Skeletal muscle cell (primary cell): ENCODE measurements around the gene QSOX2.

ENCODE experiments used
- DNase-seq: peaks from one replicate; pipeline ENCODE4 v3.0.0-alpha.2; 2010; ENCODE audit warnings: low read depth
- H3K4me3 ChIP-seq: 2 replicates; pipeline ENCODE4 v1.5.1; 2011; ENCODE audit warnings: low read depth, mild to moderate bottlenecking, control low read depth, low read length, moderate library complexity

QSOX2 gene

DNA sequence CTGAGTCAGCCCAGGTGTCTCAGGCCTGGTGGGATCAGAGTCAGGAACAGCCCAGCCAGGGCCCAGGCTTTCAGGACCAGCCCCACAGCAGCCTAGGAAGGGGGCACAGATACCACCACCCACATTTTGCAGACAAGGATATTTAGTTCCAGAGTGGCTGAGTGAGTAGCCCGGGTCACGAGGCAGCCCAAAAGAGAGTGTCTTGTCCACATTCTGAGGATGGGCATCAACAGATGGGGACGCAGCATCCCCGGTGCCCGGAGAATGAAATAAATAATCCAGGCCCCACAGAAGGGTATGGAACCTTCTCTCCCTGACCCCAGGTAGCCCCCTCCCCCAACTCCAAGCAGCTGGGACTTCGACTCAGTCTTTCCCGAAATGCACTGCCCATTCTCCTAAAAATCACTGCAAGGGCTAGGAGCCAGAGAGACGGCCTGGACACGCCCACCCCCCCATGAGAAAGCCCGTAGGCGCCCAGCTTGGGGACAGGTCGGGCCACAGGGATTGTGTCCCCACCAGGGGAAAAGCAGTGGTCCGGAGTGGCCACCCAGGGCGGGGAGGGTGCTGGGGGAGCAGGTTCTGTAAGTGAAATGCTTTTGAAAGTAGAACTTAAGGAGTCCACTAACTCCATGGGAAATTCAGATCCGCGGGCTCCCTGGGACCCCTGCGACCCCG lies 47.5 kb downstream of the QSOX2 start:
- no peak overlapping the region for H3K4me3 ChIP-seq
- no peak for DNase-seq

GRCh38 chr9:136197084-136197875 lies 48.3 kb downstream of the QSOX2 start:
- no peak overlapping the region for H3K4me3 ChIP-seq
- no peak for DNase-seq

DNA sequence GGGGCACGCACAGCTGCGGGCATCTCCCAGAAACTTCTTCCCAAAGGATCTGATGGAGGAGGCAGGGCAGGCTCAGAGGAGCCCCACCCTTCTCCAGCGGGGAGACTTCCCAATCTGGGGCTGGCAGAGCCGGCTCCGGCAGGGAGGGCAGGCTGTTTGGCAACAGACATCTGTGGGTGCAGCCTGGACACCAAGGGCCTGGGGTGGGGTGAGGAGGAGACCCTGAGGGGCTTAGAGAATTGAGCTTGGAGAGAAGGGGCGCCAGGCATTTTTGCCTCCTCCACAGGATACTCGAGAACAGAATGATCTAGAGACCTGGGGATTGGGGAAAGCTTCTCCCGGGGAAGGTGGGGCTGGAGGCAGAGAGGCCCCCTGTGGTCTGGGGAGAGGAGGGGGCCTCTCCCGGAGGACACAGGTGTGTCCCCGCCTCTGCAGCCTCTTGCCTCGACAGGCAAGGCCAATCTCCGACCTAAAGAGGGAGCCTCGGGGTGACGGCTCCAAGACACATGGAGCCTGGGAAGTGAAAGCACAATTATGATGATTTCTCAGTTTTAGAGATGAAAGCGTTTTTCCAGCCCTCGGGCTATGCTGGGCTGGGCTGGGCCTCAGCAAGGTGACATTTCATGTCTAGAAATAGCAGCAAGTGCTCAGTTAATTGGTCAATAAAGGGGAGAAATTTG lies 49.1 kb downstream of the QSOX2 start:
- H3K4me3 ChIP-seq = no peak overlapping the region
- DNase-seq = no peak

DNA sequence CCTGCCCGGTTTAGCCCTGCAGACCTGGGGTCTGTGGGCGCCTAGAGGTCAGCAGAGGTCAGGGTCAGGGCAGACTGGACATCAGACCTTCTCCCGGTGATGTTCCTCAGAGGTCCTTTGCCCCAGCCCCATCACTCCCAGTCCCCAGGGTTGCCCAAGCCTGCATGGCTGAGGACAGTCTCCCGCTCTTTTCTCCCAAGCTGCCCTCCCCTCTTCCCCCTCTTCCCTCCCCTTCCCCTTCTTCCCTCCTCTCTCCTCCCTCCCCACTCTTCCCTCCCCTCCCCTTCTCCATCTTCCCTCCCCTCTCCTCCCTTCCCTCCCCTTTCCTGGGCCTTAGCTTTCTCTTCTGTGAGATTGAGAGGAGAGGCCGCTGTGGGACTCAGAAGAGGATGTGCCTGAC lies 51.1 kb downstream of the QSOX2 start:
- DNase-seq = no peak
- no peak overlapping the region for H3K4me3 ChIP-seq

DNA sequence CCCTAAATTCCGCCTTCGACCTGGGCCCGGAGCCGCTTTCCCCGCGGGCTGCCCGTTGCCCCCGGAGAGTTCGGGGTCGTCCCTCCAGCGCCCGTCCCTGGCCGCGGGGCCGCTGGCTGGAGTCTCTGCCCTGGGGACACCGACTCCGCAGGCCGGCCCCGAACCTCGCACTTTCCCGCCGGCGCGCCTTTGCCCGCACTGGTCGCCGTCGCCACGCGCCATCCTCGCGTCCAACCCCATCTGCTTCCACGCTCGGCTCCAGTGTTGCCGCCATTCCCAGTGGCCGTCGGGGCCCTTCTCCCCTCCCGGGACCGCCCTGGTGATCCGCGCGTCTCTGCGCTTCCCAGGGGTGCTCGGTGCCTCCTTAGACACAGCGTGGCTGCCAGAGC lies 51.7 kb downstream of the QSOX2 start:
- DNase-seq = no peak
- H3K4me3 ChIP-seq = no peak overlapping the region

DNA sequence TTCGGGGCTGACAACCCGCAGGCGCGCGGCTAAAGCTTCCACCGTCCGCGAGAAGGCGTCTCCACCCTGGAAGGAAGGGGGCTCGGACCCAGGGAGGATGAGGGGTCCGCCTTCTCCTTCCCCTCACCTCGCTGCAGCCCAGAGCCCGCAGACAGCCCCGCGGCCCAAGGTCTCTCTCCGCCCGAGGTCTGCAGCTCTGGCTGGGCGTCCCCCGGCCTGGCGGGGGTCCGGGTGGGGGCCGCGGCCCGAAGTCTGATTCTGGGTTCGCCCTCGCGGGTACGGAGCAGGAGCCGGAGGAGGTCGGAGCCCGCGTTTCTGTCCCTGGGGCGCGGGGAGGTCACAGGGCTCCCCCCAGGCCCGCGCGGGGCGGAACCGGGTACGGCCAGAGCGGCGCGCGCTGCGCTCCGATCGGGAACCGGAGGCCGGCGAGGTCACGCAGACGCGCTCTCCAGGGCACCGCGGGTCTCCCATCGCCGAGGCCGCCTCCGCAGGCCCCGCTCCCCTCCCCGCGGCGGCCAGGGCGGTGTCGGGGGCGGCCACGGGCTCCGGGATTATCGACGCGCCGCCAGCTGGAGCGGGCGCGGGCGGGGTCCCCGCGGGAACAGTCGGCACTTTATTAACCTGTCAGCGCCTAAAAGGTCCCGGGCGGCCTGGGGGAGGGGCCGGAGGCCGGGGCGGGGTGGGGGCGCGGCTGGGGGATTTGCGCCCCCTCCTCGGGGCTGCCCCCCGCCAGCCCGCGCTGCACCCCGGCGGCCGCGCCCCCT lies 52.3 kb downstream of the QSOX2 start:
- no peak for DNase-seq

DNA sequence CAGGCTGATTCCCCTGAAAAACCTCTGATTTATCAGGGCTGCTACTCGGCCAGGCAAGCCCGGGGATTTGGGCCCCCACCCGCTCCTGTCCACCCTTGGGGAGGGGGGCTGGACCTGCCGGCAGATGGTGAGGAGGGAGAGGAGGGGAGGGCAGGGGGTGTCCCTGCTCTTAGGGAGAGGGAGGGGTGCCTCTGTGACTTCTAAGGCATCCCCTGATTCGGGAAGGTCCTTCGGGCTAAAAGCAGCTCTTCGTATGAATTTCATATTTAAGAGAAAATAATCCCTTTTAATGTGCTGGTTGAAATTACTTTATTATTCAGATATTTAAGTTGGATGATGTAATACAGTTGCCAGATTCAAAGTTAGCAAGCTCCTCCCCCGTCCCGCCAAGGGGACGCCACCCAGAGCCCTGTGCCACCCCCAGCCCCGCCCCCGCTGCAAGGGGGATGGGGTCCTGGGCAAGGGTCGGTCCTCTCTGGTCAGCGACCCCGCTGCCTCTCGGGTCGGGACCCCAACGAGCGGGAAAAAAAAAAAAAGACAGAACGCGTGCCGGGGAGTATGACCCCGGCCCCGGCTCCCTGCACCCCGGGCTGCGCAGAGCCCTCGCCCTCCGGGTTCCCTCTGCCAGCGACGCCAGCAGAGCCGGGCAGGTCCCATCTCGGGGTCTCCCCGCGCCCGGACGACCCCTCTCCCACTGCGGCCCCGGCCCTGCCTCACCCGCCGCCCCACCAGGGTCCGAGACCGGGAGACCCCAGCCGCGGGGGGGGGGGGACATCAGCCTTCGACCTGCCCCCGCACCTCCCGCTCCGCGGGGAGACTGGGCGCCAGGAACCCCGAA lies 53.1 kb downstream of the QSOX2 start:
- peak overlapping the region; percentile 15 for H3K4me3 ChIP-seq
- no peak for DNase-seq

More for the DNA sequence above, 52.3 kb downstream of the QSOX2 start:
- H3K4me3 ChIP-seq = no peak overlapping the region

DNA sequence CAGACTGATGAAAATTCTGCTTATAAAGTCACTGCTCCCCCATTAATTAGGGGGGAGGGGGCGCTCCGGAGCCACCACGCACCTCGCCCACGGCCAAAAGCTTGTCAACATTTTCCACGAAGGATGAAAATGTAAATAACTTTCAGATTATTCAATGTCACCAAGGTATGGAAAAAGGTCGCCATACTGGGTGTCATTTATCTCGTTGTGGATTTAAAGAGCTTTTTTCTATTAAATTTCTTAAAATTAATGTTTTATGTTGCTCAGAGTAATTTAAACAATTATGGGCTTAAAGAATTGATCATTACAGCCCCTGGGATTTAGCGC lies 53.7 kb downstream of the QSOX2 start:
- H3K4me3 ChIP-seq = no peak overlapping the region
- DNase-seq = no peak

DNA sequence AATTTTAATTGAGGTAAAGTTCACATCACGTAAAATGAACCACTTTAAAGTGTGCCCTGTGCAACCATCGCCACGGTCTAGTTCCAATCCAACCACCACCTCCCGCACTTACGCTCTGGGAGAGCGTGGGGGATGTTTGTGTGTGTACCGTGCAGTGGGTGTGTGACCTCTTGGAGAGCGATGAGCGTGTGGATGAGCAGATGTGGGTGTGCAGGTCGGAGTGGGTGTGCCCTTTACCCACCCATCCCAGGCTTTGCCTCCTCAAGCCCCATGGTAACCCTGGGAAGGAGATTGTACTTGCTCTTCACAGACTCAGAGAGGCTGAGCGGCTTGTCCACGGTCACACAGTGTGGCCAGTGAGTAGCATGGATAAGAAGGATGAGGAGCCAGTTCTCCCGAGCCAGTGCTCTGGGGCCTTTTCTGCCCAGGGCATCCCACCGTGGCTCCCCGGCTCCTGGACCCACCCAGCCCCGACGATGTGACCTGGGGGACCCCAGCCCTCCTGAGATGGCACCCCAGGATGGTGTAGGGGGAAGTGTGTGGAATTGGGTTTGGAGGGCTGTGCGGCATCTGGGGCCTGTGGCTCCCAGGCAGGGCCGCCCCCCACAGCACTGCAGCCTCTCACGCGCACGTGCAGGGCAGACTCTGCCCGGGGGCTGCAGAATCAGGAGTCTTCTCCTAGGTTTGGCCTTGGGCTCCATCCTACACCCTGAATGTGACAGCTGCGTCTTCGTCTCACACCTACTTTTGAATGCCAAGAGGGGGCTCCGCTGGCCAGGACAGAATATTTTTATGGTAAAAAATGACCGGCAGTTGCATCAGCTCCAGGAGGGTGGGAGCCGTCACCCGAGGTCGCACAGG lies 54.3 kb downstream of the QSOX2 start:
- H3K4me3 ChIP-seq = no peak overlapping the region
- DNase-seq = no peak

GRCh38 chr9:136190656-136191055 lies 55.0 kb downstream of the QSOX2 start:
- no peak overlapping the region for H3K4me3 ChIP-seq
- DNase-seq = no peak

DNA sequence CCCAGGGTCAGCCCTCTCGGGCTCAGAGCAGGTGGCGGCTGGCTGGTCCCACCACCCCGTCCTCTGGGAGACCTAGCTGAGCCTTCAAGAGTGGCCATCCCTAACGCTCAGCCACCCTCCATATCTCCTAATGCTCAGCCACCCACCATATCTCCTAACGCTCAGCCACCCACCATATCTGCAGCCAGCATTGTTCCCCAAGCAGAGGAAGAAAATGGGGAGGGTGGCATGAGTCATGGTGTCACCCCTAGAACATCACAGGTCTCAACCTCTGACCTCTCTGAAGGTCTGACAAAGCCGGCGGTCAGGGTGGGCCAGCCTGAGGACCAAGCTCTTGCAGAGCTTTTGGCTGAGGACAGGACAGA lies 55.4 kb downstream of the QSOX2 start:
- DNase-seq = no peak
- no peak overlapping the region for H3K4me3 ChIP-seq

- H3K4me3 ChIP-seq = no peak overlapping the region
- DNase-seq = no peak
Measured at GRCh38 chr9:136189394-136190236, 56.0 kb downstream of the QSOX2 start.

DNA sequence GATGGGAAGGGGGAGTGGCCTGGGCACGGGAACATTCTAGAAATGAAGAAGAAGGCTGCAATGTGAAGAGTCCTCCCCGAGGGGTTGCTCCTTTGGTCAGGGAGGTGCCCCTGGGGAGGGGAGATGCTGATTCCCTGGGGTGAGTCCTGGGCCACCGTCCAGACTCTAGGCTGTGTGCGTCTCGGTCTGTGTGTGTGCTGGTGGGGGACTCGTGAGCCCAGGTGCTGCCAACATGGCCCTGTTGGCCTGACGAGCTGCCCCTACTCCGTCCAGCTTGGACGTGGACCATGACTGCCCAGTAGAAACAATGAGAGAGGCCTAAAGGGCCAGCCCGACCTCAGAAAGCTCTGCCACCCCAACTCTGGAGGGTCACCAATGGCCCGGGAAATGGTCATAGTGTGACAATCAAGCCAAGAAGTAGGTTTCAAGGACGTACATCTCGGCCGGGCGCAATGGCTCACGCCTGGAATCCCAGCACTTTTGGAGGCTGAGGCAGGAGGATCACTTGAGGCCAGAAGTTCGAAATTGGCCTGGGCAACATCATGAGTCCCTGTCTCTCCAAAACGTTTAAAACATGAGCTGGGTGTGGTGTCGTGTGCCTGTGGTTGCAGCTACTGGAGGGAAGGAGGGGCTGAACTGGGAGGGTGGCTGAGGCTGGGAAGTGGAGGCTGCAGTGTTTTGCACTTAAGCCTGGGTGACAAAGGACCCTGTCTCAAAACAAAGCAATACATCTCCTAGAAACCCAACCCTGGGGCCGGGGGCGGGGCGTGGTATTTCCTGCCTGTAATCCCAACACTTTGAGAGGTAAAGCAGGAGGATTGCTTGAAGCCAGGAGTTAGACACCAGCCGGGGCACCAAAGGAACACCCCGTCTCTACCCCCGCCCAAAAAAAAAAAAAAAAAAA lies 57.7 kb downstream of the QSOX2 start:
- no peak overlapping the region for H3K4me3 ChIP-seq
- DNase-seq = no peak

GRCh38 chr9:136187197-136187596 lies 58.4 kb downstream of the QSOX2 start:
- no peak for DNase-seq

DNA sequence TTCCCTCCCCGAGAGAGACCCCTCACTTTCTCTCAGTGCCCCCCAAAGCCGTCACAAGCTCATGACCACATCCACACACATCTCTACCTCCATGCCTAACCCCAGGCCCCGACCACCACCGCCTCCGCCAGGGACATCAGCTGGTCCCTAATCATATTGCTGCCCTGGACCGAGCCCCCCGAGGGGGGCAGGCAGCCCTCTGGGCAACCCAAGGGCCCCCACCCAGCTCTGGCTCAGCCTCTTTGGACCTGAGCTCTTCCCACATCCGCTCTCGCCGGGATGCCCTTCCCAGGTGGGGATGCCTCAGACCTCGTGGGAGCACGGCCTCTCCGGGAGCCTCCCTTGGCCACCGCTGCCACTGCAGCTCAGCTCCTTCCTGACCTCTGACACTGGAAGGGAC lies 59.2 kb downstream of the QSOX2 start:
- H3K4me3 ChIP-seq = no peak overlapping the region
- DNase-seq = no peak

More at GRCh38 chr9:136187197-136187596, 58.4 kb downstream of the QSOX2 start:
- H3K4me3 ChIP-seq = no peak overlapping the region

DNA sequence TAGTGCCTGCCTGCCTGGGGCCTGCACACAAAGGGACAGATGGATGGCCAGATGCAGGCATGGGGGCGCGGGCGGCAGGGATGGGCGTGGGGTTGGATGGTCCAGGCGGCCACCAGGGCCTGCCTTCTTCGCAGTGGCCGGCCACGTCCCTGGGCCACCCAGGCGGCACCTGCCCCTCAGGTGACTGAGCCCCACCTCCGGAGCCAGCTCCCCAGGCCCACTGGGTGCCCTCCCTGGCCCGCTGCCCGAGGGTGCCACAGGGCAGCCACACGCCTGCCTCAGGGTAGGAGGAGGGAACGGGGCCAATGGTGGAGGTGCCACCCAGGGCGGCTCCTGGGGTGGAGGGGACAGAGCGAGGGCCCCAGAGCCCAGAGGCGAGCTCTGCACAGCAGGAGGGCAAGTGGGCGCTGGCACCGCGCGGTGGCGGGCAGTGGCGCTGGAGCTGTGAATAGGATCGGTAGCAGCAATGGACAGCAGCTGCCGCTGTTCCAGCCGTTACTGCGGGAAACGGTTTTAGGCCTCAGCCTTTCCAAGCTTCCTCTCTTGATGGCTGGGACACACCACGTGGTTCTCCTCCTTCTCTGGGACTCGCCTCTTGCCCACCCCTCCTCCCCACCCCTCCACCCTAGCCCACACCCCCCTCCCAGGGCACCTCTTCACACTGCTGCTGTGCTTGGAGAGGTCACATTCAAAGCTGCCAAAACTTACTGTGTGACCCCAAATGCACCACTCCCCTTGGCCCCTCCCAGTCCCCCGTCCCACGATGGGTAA lies 59.8 kb downstream of the QSOX2 start:
- no peak overlapping the region for H3K4me3 ChIP-seq
- no peak for DNase-seq
